ENCODE measurements around the gene PAX8.
"Not testable (repeated sequence)": the region's sequence is repeated elsewhere in the genome, so short reads cannot be mapped to it uniquely, and the experiment has no call there.

The PAX8 gene

DNA sequence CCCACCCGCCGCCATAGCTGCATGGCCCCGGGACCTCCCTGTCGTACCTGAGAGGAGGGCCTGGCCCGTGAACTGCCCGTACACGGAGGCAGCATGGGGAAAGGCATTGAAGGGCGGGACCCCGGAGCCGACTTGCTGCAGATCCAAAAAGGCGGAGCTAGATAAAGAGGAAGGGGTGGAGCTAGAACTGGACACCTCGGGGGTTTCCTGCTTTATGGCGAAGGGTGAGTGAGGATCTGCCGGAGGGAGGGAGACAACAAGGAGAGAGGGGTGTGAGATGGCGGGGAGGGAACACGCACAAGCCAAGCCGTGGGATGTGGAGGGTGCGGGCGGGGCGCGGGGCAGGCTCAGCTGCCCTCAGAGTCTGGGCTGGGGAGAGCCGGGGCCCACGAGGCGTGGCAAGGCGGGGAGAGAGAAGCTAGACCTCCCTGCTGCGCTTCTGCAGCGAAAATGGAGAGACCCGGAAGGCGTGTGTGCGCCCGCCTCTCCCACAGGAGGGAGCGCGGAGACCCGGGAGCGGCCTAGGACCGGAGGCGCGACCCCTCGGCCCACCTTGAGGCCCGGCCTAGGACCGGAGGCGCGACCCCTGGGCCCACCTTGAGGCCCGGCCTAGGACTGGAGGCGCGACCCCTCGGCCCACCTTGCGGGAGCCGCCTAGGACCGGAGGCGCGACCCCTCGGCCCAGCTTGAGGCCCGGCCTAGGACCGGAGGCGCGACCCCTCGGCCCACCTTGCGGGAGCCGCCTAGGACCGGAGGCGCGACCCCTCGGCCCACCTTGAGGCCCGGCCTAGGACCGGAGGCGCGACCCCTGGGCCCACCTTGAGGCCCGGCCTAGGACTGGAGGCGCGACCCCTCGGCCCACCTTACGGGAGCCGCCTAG lies 43.1 kb downstream of the PAX8 start:
- not testable (repeated sequence) for DNase-seq

DNA sequence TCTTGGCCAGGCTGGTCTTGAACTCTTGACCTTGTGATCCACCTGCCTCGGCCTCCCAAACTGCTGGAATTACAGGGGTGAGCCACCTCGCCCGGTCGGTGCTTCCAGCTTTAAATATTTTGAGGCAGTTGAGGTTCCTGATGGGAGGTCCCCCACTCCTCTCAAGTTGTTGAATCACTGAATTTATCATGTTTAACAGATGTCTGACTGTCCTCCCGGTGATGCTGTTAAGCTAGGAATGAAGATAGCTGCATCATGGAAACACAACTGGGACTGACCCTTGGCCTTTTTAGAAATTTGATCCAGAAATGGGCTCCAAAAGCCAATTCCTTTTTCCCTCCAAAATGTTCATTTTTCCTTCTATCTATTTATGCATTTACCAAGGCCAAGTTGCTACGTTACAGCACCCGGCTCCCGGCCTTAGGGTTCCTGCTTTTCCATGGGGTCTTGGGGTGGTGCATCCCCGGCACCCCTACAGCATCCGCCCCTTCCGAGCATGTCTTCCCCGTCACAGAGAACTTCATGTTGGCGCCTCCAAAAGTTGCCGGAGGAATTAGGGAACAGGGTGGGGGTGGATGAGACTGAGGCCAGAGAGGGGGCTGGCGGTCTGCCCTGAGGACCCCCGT lies 43.9 kb downstream of the PAX8 start:
- no peak for DNase-seq

DNA sequence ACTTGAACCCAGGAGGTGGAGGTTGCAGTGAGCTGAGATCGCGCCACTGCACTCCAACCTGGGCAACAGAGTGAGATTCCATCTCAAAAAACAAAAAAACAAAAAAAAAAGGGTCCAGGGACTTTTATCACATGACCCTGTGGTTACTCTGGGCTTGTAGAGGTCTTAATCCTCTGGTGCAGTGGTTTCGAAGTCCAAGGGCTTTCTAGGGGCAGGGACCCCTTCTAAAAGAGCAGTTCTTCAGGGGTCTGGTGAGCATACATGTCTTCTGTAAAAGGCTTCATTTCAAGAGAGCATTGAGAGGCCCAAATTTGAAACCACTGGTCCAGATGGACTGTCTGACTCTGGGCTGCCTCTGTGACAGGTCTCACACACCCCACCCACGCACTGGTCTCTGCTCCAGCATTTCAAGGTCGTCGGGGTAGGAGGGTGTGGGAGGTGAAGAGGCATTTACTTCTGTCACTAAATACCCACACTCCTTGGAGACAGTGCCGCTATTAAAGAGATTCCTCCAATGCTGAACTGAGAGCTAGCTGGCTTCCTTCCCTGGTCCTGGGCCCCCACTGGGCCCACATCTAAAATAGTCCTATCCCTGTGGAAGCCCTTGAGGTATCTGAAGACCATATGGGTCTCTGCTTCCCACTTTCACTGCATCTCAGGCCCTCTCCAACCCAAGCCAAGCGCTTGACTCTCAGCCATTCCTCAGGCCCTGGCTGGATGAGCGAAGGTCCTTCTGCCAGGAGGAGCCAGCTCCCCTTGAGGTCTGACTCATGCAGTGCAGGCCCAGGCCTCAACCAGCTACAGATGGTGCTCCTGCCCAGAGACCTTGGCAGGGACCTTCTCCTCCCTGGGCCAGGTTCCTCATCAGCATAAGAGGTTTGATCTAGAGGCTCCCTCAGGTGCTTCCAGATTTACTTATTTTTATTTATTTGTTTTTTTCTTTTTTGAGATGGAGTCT lies 44.8 kb downstream of the PAX8 start:
- DNase-seq: no peak

DNA sequence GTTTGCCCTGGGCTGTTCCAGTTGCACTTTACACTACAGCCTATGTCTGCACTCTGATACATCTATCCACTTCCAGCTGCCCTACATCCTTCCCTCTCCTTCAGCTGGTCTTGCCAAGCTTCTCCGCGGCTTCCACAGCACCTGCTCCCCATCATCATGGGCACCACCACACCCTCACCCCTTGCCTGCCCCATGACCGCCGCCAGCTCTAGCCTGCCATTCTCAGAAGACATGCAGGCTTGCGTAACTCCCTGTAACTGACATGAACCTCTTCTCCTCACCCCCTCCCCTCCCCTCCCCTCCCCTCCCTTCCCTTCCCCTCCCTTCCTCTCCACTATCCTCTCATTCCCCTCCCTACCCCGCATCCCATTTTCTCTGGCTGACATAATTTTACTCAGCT lies 46.0 kb downstream of the PAX8 start:
- DNase-seq: no peak

DNA sequence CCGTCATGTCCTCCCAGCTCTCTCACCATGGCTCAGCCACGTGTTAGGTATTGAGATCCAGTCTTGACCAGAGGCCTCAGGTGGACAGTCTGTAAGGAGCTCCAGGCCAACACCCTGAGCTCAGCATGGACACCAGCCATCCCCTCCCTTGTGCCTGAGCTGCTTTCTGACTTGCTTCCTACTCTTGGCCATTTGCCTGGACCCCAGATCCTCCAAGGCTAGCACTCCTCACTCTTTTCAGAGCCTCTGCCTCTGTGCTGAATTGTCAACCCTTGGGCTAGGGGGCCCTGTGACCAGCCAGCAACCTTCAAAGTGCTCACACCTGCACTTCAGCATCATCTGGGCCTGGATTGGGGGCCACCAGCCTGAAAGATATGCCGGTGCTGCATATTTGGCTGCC lies 46.6 kb downstream of the PAX8 start:
- no peak for DNase-seq

DNA sequence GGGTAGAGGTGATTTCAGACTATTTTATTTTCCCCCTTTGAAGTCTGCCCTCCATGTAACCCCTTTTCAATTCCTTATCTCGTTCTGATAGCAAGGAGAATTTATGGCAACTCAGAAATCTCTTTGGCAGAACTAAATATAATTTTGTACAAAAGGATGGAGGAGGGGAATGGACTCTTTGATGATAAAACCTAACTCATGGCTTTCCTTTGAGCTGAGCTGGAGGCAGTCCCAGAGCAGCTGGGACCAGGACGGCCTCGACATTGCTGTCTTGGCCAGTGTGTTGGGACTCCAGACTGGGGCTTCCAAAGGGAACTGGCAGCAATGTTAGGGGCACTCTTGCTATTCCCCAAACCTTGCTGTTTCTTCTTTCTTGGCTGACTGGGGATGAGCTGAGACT lies 47.7 kb downstream of the PAX8 start:
- DNase-seq: no peak

DNA sequence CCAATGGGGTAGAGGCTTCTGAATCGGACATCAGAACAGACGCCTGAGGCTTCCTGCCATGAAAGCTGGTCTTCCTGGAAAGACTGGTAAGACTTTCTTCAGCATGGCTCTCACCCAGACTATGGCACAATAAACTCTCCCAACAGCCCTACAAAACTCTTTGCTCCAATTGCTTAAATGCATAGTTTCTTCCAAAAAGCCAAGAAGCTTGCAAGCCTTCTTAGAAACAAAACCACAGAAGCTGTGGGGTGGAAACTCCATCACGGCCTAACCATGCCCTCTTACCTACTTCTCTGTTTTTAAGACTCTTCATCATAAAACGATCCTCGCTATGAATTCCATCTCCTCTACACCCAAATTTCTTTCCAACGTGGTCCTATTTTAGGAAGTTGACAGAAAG lies 48.2 kb downstream of the PAX8 start:
- no peak for DNase-seq

DNA sequence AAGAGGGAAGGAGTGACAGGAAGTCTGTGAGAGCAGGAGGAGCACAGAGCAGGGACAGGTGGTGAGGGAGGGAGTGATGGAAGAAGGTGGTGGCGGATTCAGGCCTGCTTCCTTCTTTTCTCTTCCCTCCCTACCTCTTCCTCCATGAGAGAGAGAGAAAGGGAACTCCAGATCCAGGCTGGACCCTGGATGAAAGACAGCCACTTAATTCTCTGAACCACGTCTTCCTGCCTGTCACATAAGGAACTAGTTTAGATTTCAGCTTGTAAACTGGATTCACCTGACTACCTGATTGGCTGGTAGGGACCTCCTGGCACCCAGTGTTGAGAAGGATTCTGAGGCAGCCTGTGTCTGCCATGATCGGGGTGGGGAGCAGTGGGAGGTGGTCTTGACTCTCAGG lies 48.9 kb downstream of the PAX8 start:
- no peak for DNase-seq

DNA sequence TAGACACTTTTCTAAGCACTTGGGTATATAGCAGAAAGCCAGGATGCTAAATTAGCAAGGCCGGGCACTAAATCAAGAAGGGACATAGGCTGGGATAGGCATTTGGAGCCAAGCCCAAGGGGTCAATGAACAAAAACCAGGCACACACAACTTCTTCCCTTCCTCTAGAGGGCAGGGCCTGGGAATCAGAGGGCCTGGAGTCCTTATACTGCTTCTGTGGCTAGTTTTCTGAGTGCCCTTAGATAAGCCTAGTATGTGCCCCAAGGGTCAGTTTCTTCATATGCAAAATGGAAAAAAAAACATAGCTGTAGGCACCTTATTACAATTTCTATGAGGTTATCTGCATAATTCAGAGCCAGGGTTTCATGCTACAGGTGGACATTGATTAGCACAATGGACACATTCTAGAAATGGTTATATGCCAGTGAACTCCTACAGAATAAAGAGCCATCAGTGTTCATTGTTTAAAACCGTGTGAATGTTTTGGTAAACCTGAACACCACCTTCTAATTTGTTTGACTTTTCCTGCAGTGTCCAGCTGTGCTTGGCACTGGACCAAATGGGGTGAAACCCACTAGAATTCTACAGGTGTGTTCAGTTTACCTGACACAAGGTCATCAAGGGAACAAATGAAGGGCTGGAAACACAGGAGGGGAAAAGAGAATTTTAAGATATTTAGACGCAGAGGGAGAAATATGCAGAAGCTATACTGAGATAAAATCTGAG lies 49.6 kb downstream of the PAX8 start:
- DNase-seq: no peak

DNA sequence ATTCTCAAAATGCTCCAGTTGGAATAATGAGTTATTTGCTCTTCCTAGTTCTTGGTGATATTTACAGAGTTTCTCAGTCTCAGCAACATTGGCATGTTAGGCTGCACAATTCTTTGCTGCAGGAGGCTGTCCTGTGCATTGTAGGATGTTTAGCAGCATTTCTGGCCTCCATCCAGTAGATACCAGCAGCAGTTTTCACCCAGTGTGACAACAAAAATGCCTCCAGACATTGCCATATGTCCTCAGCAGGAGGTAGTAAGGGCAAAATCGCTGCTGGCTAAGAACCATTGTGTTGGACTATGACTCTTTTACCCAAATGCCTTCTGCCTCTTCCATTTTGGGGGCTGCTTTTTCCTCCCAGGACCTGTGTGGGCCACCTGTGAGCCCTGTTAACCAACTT lies 50.4 kb downstream of the PAX8 start:
- DNase-seq: no peak

DNA sequence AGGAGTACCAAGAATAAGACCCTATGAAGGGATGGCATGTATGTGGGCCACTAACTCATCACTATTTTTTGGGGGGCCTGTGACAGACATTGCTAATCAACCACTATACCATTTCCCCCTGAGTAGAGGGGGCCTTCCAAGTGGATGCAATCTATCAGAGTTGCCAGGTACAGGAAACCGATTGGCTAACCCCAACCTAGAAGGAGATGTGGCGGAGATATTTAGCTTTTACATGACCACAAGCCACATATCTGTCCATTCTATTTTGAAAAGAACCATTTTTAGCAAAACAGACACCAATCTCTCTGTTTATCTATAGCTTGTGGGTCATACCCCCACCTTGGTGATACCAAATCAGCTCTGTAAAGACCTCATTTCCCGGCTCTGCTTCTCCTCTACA lies 51.0 kb downstream of the PAX8 start:
- DNase-seq: no peak

DNA sequence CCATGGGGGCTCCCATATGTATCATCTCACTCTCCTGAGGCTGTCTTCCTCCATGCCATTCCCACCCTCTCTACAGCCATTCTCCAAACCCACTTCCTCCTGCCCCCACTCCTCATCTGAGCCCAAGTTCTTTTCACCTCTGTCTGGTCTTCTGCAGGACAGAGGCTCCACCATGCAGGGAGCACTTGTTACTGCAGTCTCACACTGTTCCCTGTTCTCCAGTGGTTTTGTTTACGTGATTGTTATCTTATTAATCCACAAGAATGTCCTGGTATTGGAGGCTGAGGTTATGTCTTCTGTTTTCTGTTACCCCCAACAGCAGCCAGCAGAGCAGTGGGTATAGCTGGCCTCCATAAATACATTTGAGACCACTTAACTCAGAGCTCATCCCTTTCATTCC lies 51.4 kb downstream of the PAX8 start:
- no peak for DNase-seq

DNA sequence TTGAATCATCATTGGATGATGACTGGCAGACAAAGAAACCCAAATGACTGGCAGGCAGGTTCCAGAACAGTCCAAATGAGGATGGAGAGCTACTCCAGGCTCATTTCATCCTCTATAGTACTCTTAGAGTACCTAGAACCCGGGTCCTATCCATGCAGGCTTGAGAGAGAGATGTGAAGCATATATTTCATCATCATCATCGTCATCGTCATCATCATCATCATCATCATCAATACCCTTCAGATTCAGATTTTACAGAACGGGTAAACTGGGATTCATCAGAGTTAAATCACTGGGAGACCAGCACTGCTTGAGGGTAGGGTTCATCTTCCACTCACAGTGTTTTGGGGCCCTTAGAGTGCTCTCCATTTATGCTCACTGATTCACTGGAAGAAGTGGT lies 52.3 kb downstream of the PAX8 start:
- DNase-seq: no peak

DNA sequence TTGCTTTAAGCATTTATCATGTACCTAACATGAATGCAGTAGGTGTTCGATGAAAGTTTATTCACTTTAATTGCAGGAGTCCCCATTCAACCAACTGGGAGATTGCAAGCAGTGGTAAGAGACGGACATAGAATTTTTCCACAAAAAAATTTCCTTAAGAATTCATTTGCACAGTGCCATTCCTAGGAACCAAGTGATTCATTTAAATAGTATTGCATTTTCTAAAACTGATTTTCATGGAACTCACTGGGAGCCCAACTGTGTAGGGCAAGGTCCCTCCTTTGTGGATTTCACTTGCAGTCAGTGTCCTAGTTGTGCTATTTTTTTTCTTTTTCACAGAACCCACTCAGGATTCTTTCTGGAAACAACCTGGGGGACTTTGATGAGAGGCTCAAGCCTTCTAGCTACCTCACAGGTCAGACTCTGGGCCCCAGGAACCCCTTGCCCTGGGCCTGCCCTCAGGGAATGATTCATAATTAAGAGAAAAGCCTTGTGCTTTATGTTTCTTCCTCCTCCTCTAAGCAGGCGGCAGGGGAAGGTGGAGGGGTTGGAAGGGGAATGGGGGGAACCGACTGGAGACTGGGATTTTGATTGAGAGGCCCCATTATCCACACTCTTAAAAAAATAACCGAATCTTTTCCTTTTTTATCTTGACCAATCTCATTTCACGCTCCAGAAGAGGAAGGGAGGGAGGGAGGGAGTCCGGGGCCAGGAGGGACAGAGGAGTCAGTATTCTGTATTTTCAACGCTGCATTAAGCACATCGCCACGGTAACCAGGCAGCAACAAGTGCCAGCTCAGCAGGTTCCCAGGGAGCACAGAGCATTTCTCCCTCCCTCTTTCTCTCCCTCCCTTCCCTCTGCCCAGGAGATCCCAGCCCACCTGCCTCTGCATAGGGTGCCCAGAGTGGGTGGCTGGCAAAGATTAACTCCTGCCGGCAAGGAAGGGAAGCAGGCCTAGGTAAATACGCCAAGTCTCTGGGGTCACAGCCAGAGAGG lies 53.2 kb downstream of the PAX8 start:
- no peak for DNase-seq

DNA sequence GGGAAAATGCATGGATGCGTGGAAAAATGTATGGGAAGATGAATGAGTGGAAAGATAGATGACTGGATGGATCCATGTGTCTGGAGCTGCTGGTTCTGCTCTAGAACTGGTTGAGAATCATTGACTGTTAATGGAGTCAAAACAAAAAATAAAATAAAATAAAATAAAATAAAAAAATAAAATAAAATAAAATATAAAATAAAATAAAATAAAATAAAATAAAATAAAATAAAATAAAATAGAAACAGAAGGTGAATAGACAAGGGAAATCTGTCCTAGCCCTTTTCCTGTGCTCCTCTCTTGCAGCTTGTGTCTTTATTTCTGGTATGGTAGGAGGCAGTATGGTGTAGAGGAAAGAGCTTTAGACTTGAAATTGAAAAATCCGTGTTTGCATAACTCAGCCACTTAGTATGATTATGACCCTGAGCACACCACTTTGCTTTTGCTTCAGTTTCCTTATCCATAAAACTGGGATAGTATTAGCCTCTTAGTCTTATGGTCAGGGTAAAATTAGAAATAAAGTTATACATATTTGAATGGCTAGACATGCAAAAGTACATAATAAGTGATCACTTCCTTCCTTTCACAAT lies 54.0 kb downstream of the PAX8 start:
- DNase-seq: no peak

DNA sequence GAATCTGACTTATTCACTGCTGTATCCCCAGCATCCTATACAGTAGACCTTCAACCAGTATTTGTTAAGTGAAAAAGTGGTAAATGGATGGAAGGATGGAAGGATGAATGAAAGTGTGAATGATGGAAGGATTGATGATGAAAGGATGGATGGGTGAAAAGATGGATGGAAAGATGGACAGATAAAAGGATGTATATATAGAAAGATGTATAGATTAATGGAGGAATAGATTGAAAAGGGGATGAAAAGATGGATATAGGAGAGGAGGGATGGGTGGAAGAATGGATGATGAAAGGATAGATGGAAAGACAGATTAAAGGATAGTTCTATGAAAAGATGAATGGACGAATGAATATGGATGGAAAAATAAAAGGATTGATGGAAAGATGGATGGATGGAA lies 54.9 kb downstream of the PAX8 start:
- no peak for DNase-seq

DNA sequence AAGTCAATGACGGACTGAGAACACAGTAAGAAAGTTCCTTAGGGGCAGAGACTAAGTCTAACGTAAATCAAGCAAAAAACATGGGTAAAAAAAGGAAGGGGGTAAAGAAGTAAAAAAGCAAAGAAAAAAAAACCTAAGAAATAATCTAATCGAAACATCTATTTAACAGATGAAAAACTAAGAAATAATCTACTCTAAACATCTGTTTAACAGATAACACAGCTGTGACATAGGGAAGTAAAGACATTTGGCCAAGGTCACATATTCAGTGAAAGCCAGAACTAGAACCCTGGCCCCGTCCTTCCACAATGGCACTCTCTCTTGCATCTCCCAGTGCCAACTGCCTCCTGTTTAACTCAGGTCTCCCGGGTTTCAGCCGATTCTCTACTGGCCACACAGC lies 56.9 kb downstream of the PAX8 start:
- DNase-seq: no peak

DNA sequence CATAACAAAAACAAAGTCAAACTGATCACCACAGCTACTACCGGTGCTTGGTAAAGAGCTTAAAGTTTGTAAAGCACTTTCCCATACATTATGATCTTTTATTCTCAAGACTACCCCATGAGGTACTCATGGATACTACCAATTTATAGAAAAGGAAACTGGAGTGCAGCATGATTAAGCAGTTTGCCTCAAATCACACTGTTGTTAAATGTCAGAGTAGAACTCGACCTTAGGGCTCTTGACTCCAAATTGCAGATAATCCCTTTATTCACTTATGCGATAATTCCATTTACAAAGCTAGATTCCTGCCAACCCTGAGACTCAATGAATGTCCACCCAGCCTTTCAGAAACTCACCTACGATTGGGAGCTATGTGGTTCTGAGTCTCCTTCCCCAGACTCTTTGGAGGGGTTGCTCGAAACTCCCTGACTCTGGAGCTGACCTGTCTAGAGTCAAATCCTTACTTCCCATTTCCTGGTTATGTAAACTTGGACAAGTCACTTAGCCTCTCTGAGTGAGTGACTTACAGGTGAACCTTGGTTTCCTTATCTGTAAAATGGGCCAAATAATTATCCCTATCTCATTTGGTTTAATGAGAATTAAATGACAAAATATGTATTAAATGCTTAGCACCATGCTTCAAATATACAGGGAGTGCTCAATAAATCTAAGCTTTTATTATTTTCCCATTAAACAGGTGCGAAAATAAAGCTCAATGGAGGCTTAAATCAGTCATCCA lies 57.6 kb downstream of the PAX8 start:
- DNase-seq: no peak

DNA sequence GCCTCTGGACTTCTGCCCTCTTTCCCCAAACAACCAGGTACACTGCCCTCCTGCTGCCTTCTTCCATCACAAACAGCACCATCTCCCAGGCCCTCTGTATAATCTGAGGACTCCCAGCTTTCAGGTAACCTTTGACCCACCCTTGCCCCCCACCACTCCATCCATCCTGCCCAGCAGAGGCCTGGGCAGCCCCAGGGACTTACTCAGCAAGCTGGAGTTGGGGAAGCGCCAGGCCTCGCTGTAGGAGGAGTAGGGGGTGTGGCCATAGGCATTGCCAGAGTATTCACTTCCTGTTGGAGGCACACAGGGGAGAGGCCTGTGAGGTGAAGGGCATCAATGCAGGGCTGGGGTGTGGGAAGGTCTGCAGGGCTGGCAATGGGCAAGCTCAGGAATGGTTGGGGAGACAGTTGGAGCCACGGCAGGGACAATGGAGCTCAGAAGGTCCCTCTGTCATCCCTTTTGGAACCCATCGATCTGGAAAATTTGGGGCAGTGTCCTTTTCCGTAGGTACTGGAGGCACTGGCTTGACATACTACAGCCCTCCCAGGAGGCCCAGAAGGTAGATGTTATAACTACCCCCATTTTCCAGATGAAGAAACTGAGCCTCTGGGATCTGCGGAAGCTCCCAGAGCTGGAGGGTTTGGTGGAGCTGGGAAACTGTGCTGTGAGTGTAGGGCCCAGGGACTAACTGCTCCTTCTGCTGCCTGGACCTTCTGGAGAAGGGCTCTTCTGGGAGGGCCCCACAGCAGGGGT lies 58.7 kb downstream of the PAX8 start:
- DNase-seq: no peak

DNA sequence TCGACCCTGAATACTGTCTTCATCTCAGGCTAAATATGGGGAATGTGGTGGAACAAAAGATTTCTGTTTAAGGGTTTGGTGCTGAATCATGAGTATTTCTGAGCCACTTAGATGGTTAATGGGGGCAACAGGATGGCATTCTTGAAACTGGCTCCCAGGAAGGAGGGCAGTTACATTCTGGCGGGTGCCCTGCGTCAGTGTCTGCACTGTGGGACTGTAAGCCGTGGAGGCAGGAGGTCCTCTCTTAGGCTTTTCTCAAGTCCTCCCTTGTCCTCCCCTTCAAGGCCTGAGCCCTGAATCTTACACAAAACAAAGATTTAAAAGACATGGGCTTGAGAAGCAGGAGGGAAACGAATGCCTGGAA lies 59.2 kb downstream of the PAX8 start:
- DNase-seq: no peak

Measured in GOT3 (cell line).